K562 (cell line): ENCODE results near the gene CD151. TPM values are rescaled to one million over a fixed set of nuclear protein-coding genes. Genes with fewer than 3 reads are reported as not detected.
A peak's percentile ranks its signal among the peaks of the same experiment; 100 is the strongest.

ENCODE experiments used
- ATAC-seq: fragments of 200-7000 bp; cut with Tn5 transposase; 3 replicates; pipeline ENCODE4 v1.9.1; 2020; ENCODE audit warnings: moderate library complexity
- BruUV-seq: library from RNA; stranded (reverse); fragments of 400-500 nt; replicated peaks from 2 replicates; lab custom pipeline; 2021; lab: Mats Ljungman, UMichigan
- CTCF ChIA-PET: fragments of 300-600 bp; formaldehyde crosslinking; extraction: SDS; loops from one replicate; lab custom pipeline; 2021; ENCODE audit warnings: low intra/inter-chr PET ratio; lab: Yijun Ruan, JAX
- POLR2A ChIA-PET: fragments of 300-600, 350-650 bp; sonication (Branson Sonifier 250); formaldehyde crosslinking; extraction: SDS; loops from one replicate; lab custom pipeline; 2021; ENCODE audit warnings: antibody characterized with exemption, inconsistent platforms; lab: Yijun Ruan, JAX
- DNase-seq, 4 experiments: peaks; one replicate each; pipeline versions ENCODE4 v3.0.0 to v3.0.0-alpha.2; 2011 to 2018; ENCODE audit warnings: low spot score in 3 of 4, mixed read lengths in 3 of 4; ENCODE audit errors: extremely low read depth in 1 of 4
- FAIRE-seq: peaks from 2 replicates; lab custom pipeline; 2011; peaks lifted over from hg19 to GRCh38; lab: Jason Lieb, UNC
- H2AFZ ChIP-seq: 2 replicates; pipeline ENCODE4 v1.6.0; 2011; ENCODE audit warnings: low read depth, low read length, control low read depth, inconsistent platforms
- H3K27ac ChIP-seq: fragments of 200-600 bp; 3 replicates; pipeline ENCODE4 v1.8.0; 2011; ENCODE audit warnings: low read depth, mild to moderate bottlenecking, control low read depth, inconsistent platforms, low read length, moderate library complexity, mixed read lengths; ENCODE audit errors: extremely low read depth
- H3K27me3 ChIP-seq, 2 experiments: fragments of 300-600 bp in 1 of 2; 2 replicates in 1 of 2; 3 replicates in 1 of 2; pipeline versions ENCODE4 v1.6.0 to v1.8.0; 2011; ENCODE audit warnings: inconsistent platforms in 2 of 2, low read length in 2 of 2, mild to moderate bottlenecking in 1 of 2, mixed read lengths in 1 of 2, moderate library complexity in 1 of 2; ENCODE audit not compliant: control insufficient read depth in 2 of 2, insufficient read depth in 2 of 2
- H3K36me3 ChIP-seq: fragments of 300-600 bp; 3 replicates; pipeline ENCODE4 v1.8.0; 2011; ENCODE audit warnings: mild to moderate bottlenecking, low read length, inconsistent platforms; ENCODE audit not compliant: control insufficient read depth, insufficient read depth
- H3K4me1 ChIP-seq, 2 experiments: fragments of 200-600 bp in 1 of 2; replicated peaks in 1 of 2; 2 replicates in 1 of 2; 3 replicates in 1 of 2; pipeline versions ENCODE4 v1.5.1 to v1.8.0; 2011; ENCODE audit warnings: inconsistent platforms in 2 of 2, low read length in 2 of 2, mild to moderate bottlenecking in 1 of 2, mixed read lengths in 1 of 2, moderate library complexity in 1 of 2; ENCODE audit not compliant: control insufficient read depth in 2 of 2, insufficient read depth in 2 of 2
- H3K4me2 ChIP-seq: 2 replicates; pipeline ENCODE4 v1.6.1; 2011; ENCODE audit warnings: low read length, control low read depth, inconsistent platforms, mixed read lengths; ENCODE audit not compliant: insufficient read depth
- H3K4me3 ChIP-seq: fragments of 200-600 bp; sonication (generic), shearing (Covaris generic); 2 replicates; pipeline ENCODE4 v1.5.1; 2016; ENCODE audit warnings: control low read depth, inconsistent platforms
- H3K79me2 ChIP-seq: fragments of 200-600 bp; 3 replicates; pipeline ENCODE4 v1.8.0; 2011; ENCODE audit warnings: low read length, inconsistent platforms; ENCODE audit not compliant: control insufficient read depth, insufficient read depth
- H3K9ac ChIP-seq, 2 experiments: 2 replicates each; pipeline versions ENCODE4 v1.6.0 to v1.6.1; 2011; ENCODE audit warnings: low read depth in 2 of 2, low read length in 2 of 2, control low read depth in 1 of 2, inconsistent platforms in 1 of 2, mild to moderate bottlenecking in 1 of 2, mixed read lengths in 1 of 2; ENCODE audit not compliant: insufficient read depth in 1 of 2
- H3K9me1 ChIP-seq: one replicate; pipeline ENCODE4 v1.6.0; 2011; ENCODE audit warnings: inconsistent platforms, mild to moderate bottlenecking, low read length, moderate library complexity; ENCODE audit not compliant: control insufficient read depth, insufficient read depth
- H3K9me3 ChIP-seq: replicated peaks from 2 replicates; pipeline ENCODE4 v1.5.1; 2011; ENCODE audit warnings: low read depth, low read length, inconsistent platforms; ENCODE audit not compliant: control insufficient read depth, insufficient read depth
- H4K20me1 ChIP-seq: replicated peaks from 2 replicates; pipeline ENCODE4 v1.6.1; 2011; ENCODE audit warnings: low read length, inconsistent platforms, mixed read lengths; ENCODE audit not compliant: control insufficient read depth, insufficient read depth
- BHLHE40 ChIP-seq: IDR thresholded peaks from 2 replicates; pipeline ENCODE4 v1.6.1; 2011; ENCODE audit warnings: low read length, improper control_type of control experiment
- MCM3 ChIP-seq: fragments of 450-650 bp; IDR thresholded peaks from 2 replicates; pipeline ENCODE4 v1.6.1; 2016
- MXI1 ChIP-seq: IDR thresholded peaks from 2 replicates; pipeline ENCODE4 v1.6.1; 2011; ENCODE audit warnings: low read depth, mild to moderate bottlenecking, improper control_type of control experiment, low read length
- MYC ChIP-seq, 2 experiments: fragments of 250-450 bp in 1 of 2; sonication (Bioruptor Pico) in 1 of 2; IDR thresholded peaks; 2 replicates each; pipeline versions ENCODE4 v1.5.1 to v1.6.1; 2012 to 2021; ENCODE audit warnings: low read depth in 2 of 2, borderline replicate concordance in 1 of 2, improper control_type of control experiment in 1 of 2, low read length in 1 of 2, mild to moderate bottlenecking in 1 of 2, moderate library complexity in 1 of 2
- NFIC ChIP-seq: fragments of 450-650 bp; IDR thresholded peaks from 2 replicates; pipeline ENCODE4 v1.6.1; 2017; ENCODE audit warnings: mild to moderate bottlenecking, inconsistent platforms
- POLR2G ChIP-seq: fragments of 200-400 bp; formaldehyde crosslinking; IDR thresholded peaks from 2 replicates; pipeline ENCODE4 v1.6.1; 2017; ENCODE audit warnings: low read depth, mild to moderate bottlenecking, antibody characterized with exemption, low read length, moderate library complexity
- RFX1 ChIP-seq: fragments of 450-650 bp; IDR thresholded peaks from 2 replicates; pipeline ENCODE4 v1.6.1; 2016; ENCODE audit warnings: mild to moderate bottlenecking, moderate library complexity
- USF2 ChIP-seq: sonication (generic); formaldehyde crosslinking; IDR thresholded peaks from 2 replicates; pipeline ENCODE4 v1.5.0; 2020; ENCODE audit warnings: missing genetic modification reagents
- ZBTB33 ChIP-seq: sonication (generic); formaldehyde crosslinking; IDR thresholded peaks from 2 replicates; pipeline ENCODE4 v1.8.1; 2023; ENCODE audit warnings: mild to moderate bottlenecking, missing genetic modification reagents
- ZNF695 ChIP-seq: fragments of 450-650 bp; formaldehyde crosslinking; IDR thresholded peaks from 2 replicates; pipeline ENCODE4 v1.4.0; 2020; ENCODE audit warnings: mild to moderate bottlenecking, moderate library complexity
- WGBS: fragments of 100-300 bp; shearing (Covaris generic); methylation state at CpG from one replicate; pipeline ENCODE4 v1.1.6; 2016; ENCODE audit warnings: low coverage, mixed read lengths; ENCODE audit not compliant: insufficient coverage; ENCODE audit errors: missing lambda C conversion rate; 5-methylcytosine and 5-hydroxymethylcytosine counted together
- in situ Hi-C: fragments of 300-500 bp; cut with MboI; formaldehyde crosslinking; loops from 4 replicates; pipeline ENCODE4 v1.15.0; 2018; ENCODE audit warnings: inconsistent platforms, mixed read lengths
- intact Hi-C: fragments of 100-400 bp; cut with micrococcal nuclease; formaldehyde crosslinking; loops from 2 replicates; pipeline ENCODE4 v1.14.2; 2022
- polyA plus RNA-seq, 8 experiments: library from polyadenylated mRNA; depleted of rRNA in 4 of 8; stranded (reverse) in 5 of 8; unstranded in 3 of 8; fragments of >200 nt; fragmentation: Nextera tagmentation in 2 of 8; fragmentation: Illumina TruSeq in 1 of 8; extraction: Ambion mirVana in 2 of 8; extraction: Trizol in 1 of 8; gene quantifications; 2 replicates each; pipeline versions ENCODE4 v1.2.1 to v1.2.3, GENCODE V29; 2011 to 2014; ENCODE audit warnings: inconsistent platforms in 1 of 8, missing spikeins in 1 of 8
- total RNA-seq, 7 experiments: library from RNA; depleted of rRNA in 6 of 7; stranded (reverse); fragments of >200 nt in 6 of 7; fragmentation: Illumina TruSeq in 2 of 7; extraction: Trizol in 2 of 7; gene quantifications; 2 replicates each; pipeline versions ENCODE4 v1.2.1 to v1.2.3, GENCODE V29; 2011 to 2021; ENCODE audit warnings: low replicate concordance in 1 of 7
- TF ChIP-seq, protein P1 (sequence below), 3 experiments: fragments of 200-800 bp in 1 of 3; sonication (Bioruptor generic) in 1 of 3; sonication (generic) in 1 of 3; formaldehyde crosslinking in 1 of 3; IDR thresholded peaks; 2 replicates each; pipeline versions ENCODE4 v1.6.1 to v1.8.0; 2016 to 2022; ENCODE audit warnings: mild to moderate bottlenecking in 2 of 3, missing compliant biosample characterization in 2 of 3, missing genetic modification characterization in 2 of 3, missing genetic modification reagents in 1 of 3
- TF ChIP-seq, protein P2 (sequence below): sonication (generic); formaldehyde crosslinking; IDR thresholded peaks from 2 replicates; pipeline ENCODE4 v1.9.0; 2022; ENCODE audit warnings: mild to moderate bottlenecking, missing genetic modification reagents
- TF ChIP-seq, protein P3 (sequence below): fragments of 200-800 bp; sonication (Bioruptor generic); IDR thresholded peaks from 2 replicates; pipeline ENCODE4 v1.6.1; 2017; ENCODE audit warnings: missing genetic modification characterization, missing compliant biosample characterization

The CD151 gene
- total and polyA plus RNA-seq, 9 of the 15 experiments (the other 6 are each of a cell fraction or from before 2014, with no cell fraction given): 2.3 to 187 (median 140) TPM

DNA sequence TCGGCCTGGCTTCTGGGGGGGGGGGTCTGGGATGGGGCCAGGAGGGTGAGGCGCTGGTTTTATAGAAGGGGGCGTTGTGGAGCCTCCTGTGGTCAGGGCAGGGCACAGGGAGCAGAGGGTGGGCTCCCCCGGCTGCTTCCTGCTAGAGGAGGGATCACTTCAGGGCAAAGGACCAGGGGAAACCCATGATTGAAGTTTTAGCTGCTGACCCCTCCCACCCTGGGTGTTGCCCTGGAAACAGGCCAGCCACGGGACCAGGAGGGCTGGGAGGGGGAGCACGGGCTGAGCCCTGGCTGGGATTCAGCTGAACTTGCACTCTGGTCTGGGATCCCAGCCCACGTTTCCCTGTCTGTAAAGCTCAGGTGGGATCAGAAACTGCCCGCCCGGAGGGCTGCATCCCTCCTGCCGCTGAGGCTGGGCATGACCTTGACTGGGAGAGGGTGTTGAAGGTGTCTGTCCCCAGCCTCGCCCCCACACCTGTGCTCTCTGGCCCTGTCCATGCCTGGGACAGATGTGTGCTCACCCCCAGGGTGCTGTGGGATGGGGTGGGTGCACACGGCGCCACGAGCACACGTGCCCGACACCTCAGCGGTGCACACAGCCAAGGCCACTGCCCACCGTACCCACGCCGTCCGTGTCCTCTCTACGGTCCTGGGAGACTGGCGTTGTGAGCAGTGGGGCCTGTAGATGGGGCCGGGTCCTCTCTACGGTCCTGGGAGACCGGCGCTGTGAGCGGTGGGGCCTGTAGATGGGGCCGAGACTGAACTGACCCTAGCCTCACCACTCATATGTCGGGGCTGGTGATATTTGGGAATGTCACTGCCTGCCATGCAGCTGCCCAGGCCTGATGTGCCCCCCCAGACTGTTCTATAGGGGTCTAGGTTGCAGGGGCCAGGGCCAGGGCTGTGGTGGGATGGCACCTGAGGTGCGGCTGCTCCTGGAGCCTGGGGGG lies 12.2 kb downstream of the CD151 start:
- no peak overlapping the region for H3K4me3 ChIP-seq
- no TSS peak for BruUV-seq
- peaks cover 27 to 80% of the 10 kb centered on the region in 2 experiments for H3K4me1 ChIP-seq
- H3K27ac ChIP-seq: no peak overlapping the region
- H3K9me3 ChIP-seq: no peaks in the 10 kb centered on the region
- no peaks in the 10 kb centered on the region; the same call in 1 of the 2 replicates for H4K20me1 ChIP-seq
- H2AFZ ChIP-seq: no peak overlapping the region
- H3K4me2 ChIP-seq: no peak overlapping the region
- ATAC-seq: peak; percentile 28
- DNase-seq: peak; percentile 66 to 79 (median 70)
- in situ Hi-C loops (no loop called here), intact Hi-C loops (loop anchor here (5.0 to 10.0 kb wide), 2 partner anchors 70 to 207 kb away; partner anchors contain the start of gene CHID1)
- peaks cover 37% of the 10 kb centered on the region for H3K79me2 ChIP-seq
- peaks cover 14% of the 10 kb centered on the region; the same call in 1 of the 3 replicates for H3K36me3 ChIP-seq
- CTCF ChIA-PET: no interaction called here
- peak overlapping the region in 1 of 2 experiments; percentile 75; a peak in 2 of 4 replicates for H3K9ac ChIP-seq
- FAIRE-seq: peak; percentile 64
- H3K9me1 ChIP-seq: peaks cover 3% of the 10 kb centered on the region
- whole genome bisulfite sequencing: 72% methylated on average over 23 of the region's 31 CpGs
- POLR2A ChIA-PET: interaction anchor here (0.5 to 1.6 kb wide), 2 partner anchors 11 to 56 kb away, joined by 5 read pairs; no protein-coding TSS in a partner anchor
- H3K27me3 ChIP-seq: no peaks in the 10 kb centered on the region
- TF ChIP-seq MCM3: no peak
- TF ChIP-seq, protein P1, sequence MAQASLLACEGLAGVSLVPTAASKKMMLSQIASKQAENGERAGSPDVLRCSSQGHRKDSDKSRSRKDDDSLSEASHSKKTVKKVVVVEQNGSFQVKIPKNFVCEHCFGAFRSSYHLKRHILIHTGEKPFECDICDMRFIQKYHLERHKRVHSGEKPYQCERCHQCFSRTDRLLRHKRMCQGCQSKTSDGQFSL (CRISPR knock-in tag; IDR thresholded peaks at IDR 0.05): peak; percentile 41; the same call in 1 of the 2 replicates
- TF ChIP-seq, protein P1 (tag; IDR thresholded peaks at IDR 0.05): 0 out of 4 replicates have a peak, but pooled peaks of 1 of the 2 experiments have one; percentile 46
- TF ChIP-seq, protein P2, sequence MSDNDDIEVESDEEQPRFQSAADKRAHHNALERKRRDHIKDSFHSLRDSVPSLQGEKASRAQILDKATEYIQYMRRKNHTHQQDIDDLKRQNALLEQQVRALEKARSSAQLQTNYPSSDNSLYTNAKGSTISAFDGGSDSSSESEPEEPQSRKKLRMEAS (CRISPR knock-in tag): 0 out of 2 replicates have a peak, but pooled peaks have one; percentile 26
- peak; percentile 80 for TF ChIP-seq BHLHE40
- TF ChIP-seq ZNF695 (CRISPR knock-in tag): no peak
- peak; percentile 15; the same call in 1 of the 2 replicates for TF ChIP-seq ZBTB33
- TF ChIP-seq POLR2G: peak; percentile 43; the same call in 1 of the 2 replicates
- TF ChIP-seq, protein P3, sequence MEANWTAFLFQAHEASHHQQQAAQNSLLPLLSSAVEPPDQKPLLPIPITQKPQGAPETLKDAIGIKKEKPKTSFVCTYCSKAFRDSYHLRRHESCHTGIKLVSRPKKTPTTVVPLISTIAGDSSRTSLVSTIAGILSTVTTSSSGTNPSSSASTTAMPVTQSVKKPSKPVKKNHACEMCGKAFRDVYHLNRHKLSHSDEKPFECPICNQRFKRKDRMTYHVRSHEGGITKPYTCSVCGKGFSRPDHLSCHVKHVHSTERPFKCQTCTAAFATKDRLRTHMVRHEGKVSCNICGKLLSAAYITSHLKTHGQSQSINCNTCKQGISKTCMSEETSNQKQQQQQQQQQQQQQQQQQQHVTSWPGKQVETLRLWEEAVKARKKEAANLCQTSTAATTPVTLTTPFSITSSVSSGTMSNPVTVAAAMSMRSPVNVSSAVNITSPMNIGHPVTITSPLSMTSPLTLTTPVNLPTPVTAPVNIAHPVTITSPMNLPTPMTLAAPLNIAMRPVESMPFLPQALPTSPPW: peak; percentile 75
- TF ChIP-seq RFX1: peak; percentile 90
- peak; percentile 74 for TF ChIP-seq NFIC
- peak; percentile 45 for TF ChIP-seq USF2
- no peak for TF ChIP-seq MYC (IDR thresholded peaks at IDR 0.05; ENCODE audit: low read depth, low read length)
- TF ChIP-seq MYC (CRISPR knock-in tag; IDR thresholded peaks at IDR 0.05; ENCODE audit: borderline replicate concordance, low read depth): no peak
- TF ChIP-seq MXI1: 0 out of 2 replicates have a peak, but pooled peaks have one; percentile 33
